OCI-LY3 (cell line): ENCODE data around the gene CCNF.

Experiments
- CTCF ChIP-seq: fragments of 200-600, 300-600 bp; sonication (generic); IDR thresholded peaks from 2 replicates; pipeline ENCODE4 v1.5.1; 2014; ENCODE audit warnings: antibody characterized with exemption, low read length, low read depth
- EZH2phosphoT487 ChIP-seq: fragments of 200-600 bp; shearing (Covaris generic); IDR thresholded peaks from 2 replicates; pipeline ENCODE4 v1.6.1; 2018; ENCODE audit warnings: antibody characterized with exemption, mixed run types, low read depth

DNA sequence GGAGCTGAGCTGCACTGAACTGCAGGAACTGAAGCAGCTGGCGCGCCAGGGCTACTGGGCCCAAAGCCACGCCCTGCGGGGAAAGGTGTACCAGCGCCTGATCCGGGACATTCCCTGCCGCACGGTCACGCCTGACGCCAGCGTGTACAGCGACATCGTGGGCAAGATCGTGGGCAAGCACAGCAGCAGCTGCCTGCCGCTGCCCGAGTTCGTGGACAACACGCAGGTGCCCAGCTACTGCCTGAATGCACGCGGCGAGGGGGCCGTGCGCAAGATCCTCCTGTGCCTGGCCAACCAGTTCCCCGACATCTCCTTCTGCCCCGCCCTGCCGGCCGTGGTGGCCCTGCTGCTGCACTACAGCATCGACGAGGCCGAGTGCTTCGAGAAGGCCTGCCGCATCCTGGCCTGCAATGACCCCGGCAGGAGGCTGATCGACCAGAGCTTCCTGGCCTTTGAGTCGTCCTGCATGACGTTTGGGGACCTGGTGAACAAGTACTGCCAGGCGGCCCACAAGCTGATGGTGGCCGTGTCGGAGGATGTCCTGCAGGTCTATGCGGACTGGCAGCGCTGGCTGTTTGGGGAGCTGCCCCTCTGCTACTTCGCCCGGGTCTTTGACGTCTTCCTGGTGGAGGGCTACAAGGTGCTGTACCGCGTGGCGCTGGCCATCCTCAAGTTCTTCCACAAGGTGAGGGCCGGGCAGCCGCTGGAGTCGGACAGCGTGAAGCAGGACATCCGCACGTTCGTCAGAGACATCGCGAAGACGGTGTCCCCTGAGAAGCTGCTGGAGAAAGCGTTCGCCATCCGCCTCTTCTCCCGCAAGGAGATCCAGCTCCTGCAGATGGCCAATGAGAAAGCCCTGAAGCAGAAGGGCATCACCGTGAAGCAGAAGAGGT, 67.2 kb downstream of the CCNF start:
- TF ChIP-seq CTCF (no peak), EZH2phosphoT487 (no peak)
